GM13977 (cell line): ENCODE data around the gene C6orf89.

ENCODE experiments used
- DNase-seq: peaks from one replicate; pipeline ENCODE4 v3.0.0; 2012; ENCODE audit warnings: low spot score
- in situ Hi-C: fragments of 300-500 bp; cut with MboI; formaldehyde crosslinking; loops from one replicate; pipeline ENCODE4 v1.12.0; 2022; ENCODE audit warnings: low sequenced_read_pairs, low pct_unique_long_range_greater_than_20kb, mixed read lengths, inconsistent platforms; ENCODE audit not compliant: unreplicated experiment
- TF ChIP-seq, protein P1 (sequence below): IDR thresholded peaks from 2 replicates; pipeline ENCODE4 v1.5.1; 2012; ENCODE audit warnings: mild to moderate bottlenecking, control low read depth; ENCODE audit not compliant: insufficient read depth; ENCODE audit errors: extremely low read depth, missing control alignments

Gene C6orf89

DNA sequence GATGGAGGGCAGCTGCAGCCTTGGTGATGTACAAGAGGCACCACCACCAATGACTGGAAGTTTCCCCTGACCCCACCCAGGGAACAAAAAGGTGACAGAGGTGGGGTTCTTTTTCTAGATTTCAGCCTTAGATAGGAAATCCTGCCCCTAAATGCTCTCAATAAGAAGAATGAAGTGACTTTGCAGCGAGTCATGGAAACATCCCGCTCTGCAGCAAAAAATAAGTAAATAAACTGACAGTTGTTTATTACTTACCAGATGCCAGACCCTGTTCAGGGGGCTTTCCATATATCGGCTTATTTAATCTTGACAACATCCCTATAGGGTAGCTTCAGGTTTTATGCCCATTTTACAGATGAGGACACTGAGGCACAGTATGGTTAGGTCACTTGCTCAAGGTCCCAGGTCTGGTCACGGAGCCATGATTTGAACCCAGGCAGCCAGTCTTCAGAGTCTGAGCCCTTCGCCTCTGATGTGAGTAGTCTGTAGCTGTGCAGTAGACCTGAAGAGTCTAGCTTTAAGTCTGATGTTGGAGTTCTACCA, 19.2 kb downstream of the C6orf89 start:
- in situ Hi-C loops, result no loop called here
- TF ChIP-seq, protein P1, sequence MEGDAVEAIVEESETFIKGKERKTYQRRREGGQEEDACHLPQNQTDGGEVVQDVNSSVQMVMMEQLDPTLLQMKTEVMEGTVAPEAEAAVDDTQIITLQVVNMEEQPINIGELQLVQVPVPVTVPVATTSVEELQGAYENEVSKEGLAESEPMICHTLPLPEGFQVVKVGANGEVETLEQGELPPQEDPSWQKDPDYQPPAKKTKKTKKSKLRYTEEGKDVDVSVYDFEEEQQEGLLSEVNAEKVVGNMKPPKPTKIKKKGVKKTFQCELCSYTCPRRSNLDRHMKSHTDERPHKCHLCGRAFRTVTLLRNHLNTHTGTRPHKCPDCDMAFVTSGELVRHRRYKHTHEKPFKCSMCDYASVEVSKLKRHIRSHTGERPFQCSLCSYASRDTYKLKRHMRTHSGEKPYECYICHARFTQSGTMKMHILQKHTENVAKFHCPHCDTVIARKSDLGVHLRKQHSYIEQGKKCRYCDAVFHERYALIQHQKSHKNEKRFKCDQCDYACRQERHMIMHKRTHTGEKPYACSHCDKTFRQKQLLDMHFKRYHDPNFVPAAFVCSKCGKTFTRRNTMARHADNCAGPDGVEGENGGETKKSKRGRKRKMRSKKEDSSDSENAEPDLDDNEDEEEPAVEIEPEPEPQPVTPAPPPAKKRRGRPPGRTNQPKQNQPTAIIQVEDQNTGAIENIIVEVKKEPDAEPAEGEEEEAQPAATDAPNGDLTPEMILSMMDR, result no peak
- DNase-seq, result no peak

- in situ Hi-C loops, result no loop called here
- TF ChIP-seq, protein P1, result no peak
- no peak for DNase-seq
Measured at GRCh38 chr6:36906539-36907325, 21.0 kb downstream of the C6orf89 start.

- DNase-seq, result no peak
- in situ Hi-C loops, result no loop called here
- TF ChIP-seq, protein P1, result no peak
Measured at GRCh38 chr6:36907781-36908180, 22.0 kb downstream of the C6orf89 start.

DNA sequence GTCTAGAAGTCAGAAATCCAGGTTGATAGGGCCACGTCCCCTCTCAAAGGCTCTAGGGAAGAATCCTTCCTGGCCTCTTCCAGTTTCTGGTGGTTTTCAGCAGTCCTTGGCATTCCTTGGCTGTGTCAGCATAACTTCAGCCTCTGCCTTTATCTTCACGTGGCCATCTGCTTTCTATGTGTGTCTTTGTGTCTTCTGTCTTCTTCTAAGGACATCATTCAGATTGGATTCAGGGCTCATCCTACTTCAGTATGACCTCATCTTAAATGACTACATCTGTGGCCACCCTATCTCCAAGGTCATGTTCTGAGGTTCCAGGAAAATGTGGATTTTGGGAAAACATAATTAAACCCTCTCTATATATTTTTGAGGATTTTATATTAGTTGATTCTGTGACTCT, 23.0 kb downstream of the C6orf89 start:
- in situ Hi-C loops, result no loop called here
- DNase-seq, result no peak
- TF ChIP-seq, protein P1, result no peak

- no peak for DNase-seq
- TF ChIP-seq, protein P1, result no peak
- in situ Hi-C loops, result no loop called here
Measured at GRCh38 chr6:36912030-36912454, 26.3 kb downstream of the C6orf89 start.

DNA sequence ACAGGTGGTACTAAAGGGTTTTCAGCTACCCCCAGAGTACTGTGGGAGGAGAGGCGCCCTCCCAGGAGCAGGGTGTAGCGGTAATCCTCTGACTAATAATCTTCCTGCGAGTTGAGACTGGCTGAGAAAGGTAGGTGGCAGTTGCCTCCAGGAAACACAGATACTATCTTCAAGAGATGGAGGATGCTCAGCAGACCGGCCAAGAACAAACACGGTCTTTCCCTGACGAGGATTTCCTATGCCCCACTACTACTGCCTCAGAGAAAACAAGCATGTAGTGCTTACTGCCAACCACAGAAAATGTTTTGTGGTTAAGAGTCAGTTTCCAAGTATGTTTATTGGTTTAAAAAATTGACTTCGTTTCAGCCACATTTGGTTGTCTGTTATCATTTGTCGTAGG, 26.8 kb downstream of the C6orf89 start:
- peak; percentile 65 for DNase-seq
- in situ Hi-C loops, result no loop called here
- TF ChIP-seq, protein P1, result peak; percentile 24
